Measurements from ENCODE around the gene ICAM5. TPM values are rescaled to one million over a fixed set of nuclear protein-coding genes. Genes with fewer than 3 reads are reported as not detected.
A peak's percentile ranks its signal among the peaks of the same experiment; 100 is the strongest.

The ICAM5 gene
- total and polyA plus RNA-seq, 9 of the 15 experiments (the other 6 are each of a cell fraction or from before 2014, with no cell fraction given), result 0.10 to 114 (median 13.7) TPM

DNA sequence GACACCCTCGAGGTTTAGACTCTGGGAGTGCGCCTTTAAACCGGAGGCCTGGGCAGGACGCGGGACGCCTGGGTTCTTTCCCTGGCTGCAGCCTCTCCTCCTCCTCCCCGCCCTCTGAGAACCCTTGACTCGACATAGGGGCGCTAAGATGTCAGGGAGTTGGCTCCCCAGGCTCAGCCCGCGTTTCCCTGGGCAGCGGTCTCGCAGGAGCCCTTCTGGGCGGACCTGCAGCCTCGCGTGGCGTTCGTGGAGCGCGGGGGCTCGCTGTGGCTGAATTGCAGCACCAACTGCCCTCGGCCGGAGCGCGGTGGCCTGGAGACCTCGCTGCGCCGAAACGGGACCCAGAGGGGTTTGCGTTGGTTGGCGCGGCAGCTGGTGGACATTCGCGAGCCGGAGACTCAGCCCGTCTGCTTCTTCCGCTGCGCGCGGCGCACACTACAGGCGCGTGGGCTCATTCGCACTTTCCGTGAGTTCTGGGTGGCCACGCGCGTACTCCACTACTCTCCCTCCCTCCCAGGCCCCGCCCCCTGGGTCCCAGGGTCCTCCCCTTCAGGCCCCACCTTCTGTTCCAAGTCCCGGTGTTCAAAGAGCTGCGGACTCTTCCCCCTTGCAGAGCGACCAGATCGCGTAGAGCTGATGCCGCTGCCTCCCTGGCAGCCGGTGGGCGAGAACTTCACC is 1.3 kb downstream of the ICAM5 start (continued):
- peak; percentile 28; the same call in 1 of the 2 replicates for TF ChIP-seq NFRKB (IDR thresholded peaks at IDR 0.05; ENCODE audit: low read depth)
- TF ChIP-seq CBX1 (IDR thresholded peaks at IDR 0.05; ENCODE audit: low read depth), result 0 out of 2 replicates have a peak, but pooled peaks have one; percentile 14
- TF ChIP-seq, protein P1, sequence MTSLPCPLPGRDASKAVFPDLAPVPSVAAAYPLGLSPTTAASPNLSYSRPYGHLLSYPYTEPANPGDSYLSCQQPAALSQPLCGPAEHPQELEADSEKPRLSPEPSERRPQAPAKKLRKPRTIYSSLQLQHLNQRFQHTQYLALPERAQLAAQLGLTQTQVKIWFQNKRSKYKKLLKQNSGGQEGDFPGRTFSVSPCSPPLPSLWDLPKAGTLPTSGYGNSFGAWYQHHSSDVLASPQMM (CRISPR knock-in tag; IDR thresholded peaks at IDR 0.05), result no peak
- no peak for TF ChIP-seq ETV1 (tag; conservative IDR thresholded peaks at IDR 0.05; ENCODE audit: low read depth)
- peak; percentile 86 for TF ChIP-seq TBP (optimal IDR thresholded peaks at IDR 0.05; ENCODE audit: low read depth, low read length)
- no peak for TF ChIP-seq PHTF2 (CRISPR knock-in tag; IDR thresholded peaks at IDR 0.05)
- TF ChIP-seq MAFF (IDR thresholded peaks at IDR 0.05; ENCODE audit: low read length), result no peak
- TF ChIP-seq, protein P2, sequence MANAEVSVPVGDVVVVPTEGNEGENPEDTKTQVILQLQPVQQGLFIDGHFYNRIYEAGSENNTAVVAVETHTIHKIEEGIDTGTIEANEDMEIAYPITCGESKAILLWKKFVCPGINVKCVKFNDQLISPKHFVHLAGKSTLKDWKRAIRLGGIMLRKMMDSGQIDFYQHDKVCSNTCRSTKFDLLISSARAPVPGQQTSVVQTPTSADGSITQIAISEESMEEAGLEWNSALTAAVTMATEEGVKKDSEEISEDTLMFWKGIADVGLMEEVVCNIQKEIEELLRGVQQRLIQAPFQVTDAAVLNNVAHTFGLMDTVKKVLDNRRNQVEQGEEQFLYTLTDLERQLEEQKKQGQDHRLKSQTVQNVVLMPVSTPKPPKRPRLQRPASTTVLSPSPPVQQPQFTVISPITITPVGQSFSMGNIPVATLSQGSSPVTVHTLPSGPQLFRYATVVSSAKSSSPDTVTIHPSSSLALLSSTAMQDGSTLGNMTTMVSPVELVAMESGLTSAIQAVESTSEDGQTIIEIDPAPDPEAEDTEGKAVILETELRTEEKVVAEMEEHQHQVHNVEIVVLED (CRISPR knock-in tag; IDR thresholded peaks at IDR 0.05), result no peak
- TF ChIP-seq, protein P3, sequence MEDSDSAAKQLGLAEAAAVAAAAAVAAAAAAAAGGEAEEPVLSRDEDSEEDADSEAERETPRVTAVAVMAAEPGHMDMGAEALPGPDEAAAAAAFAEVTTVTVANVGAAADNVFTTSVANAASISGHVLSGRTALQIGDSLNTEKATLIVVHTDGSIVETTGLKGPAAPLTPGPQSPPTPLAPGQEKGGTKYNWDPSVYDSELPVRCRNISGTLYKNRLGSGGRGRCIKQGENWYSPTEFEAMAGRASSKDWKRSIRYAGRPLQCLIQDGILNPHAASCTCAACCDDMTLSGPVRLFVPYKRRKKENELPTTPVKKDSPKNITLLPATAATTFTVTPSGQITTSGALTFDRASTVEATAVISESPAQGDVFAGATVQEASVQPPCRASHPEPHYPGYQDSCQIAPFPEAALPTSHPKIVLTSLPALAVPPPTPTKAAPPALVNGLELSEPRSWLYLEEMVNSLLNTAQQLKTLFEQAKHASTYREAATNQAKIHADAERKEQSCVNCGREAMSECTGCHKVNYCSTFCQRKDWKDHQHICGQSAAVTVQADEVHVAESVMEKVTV (CRISPR knock-in tag; IDR thresholded peaks at IDR 0.05), result 0 out of 2 replicates have a peak, but pooled peaks have one; percentile 18
- TF ChIP-seq ZNF668 (CRISPR knock-in tag; IDR thresholded peaks at IDR 0.05), result no peak
- TF ChIP-seq, protein P4, sequence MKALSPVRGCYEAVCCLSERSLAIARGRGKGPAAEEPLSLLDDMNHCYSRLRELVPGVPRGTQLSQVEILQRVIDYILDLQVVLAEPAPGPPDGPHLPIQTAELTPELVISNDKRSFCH (CRISPR knock-in tag; IDR thresholded peaks at IDR 0.05), result no peak
- TF ChIP-seq, protein P4 (tag; IDR thresholded peaks at IDR 0.05), result no peak
- peak; percentile 11; the same call in 1 of the 2 replicates for TF ChIP-seq STAG1 (CRISPR knock-in tag; IDR thresholded peaks at IDR 0.05; ENCODE audit: borderline replicate concordance)
- no peak for TF ChIP-seq ZC3H4 (CRISPR knock-in tag; IDR thresholded peaks at IDR 0.05; ENCODE audit: borderline replicate concordance)
- TF ChIP-seq NFYB (IDR thresholded peaks at IDR 0.05; ENCODE audit: extremely low read depth, insufficient read length), result no peak
- TF ChIP-seq, protein P5, sequence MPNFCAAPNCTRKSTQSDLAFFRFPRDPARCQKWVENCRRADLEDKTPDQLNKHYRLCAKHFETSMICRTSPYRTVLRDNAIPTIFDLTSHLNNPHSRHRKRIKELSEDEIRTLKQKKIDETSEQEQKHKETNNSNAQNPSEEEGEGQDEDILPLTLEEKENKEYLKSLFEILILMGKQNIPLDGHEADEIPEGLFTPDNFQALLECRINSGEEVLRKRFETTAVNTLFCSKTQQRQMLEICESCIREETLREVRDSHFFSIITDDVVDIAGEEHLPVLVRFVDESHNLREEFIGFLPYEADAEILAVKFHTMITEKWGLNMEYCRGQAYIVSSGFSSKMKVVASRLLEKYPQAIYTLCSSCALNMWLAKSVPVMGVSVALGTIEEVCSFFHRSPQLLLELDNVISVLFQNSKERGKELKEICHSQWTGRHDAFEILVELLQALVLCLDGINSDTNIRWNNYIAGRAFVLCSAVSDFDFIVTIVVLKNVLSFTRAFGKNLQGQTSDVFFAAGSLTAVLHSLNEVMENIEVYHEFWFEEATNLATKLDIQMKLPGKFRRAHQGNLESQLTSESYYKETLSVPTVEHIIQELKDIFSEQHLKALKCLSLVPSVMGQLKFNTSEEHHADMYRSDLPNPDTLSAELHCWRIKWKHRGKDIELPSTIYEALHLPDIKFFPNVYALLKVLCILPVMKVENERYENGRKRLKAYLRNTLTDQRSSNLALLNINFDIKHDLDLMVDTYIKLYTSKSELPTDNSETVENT (CRISPR knock-in tag; IDR thresholded peaks at IDR 0.05), result peak; percentile 70; the same call in 1 of the 2 replicates
- TF ChIP-seq NR2C2 (CRISPR knock-in tag; IDR thresholded peaks at IDR 0.05), result peak; percentile 49; the same call in 1 of the 2 replicates
- no peak for TF ChIP-seq NR2C2 (tag; IDR thresholded peaks at IDR 0.05)
- peak; percentile 80; the same call in 1 of the 2 replicates for TF ChIP-seq NR1H2 (CRISPR knock-in tag; IDR thresholded peaks at IDR 0.05)
- TF ChIP-seq PTBP1 (IDR thresholded peaks at IDR 0.05; ENCODE audit: low read depth, low read length), result no peak
- TF ChIP-seq POLR2B (IDR thresholded peaks at IDR 0.05; ENCODE audit: low read depth, partially characterized antibody), result peak; percentile 68
- no peak for TF ChIP-seq GTF2E2 (tag; IDR thresholded peaks at IDR 0.05)
- peak; percentile 95 for TF ChIP-seq POLR2G (IDR thresholded peaks at IDR 0.05; ENCODE audit: low read depth, low read length)

Data from K562 (cell line).